BE2C (cell line): ENCODE data around the gene GRIA3.

ENCODE experiments used
- DNase-seq: peaks from one replicate; pipeline ENCODE4 v3.0.0-alpha.2; 2020
- H3K27me3 ChIP-seq: fragments of 250-450 bp; sonication (Bioruptor Pico); 2 replicates; pipeline ENCODE4 v1.5.1; 2020; ENCODE audit warnings: mild to moderate bottlenecking
- H3K36me3 ChIP-seq: fragments of 250-450 bp; sonication (Bioruptor Pico); 2 replicates; pipeline ENCODE4 v1.5.1; 2020; ENCODE audit warnings: mild to moderate bottlenecking
- H3K4me1 ChIP-seq: fragments of 250-450 bp; sonication (Bioruptor Pico); 2 replicates; pipeline ENCODE4 v1.5.1; 2020
- H3K4me3 ChIP-seq: 2 replicates; pipeline ENCODE4 v1.5.1; 2011; ENCODE audit warnings: low read depth, low read length
- H3K9me3 ChIP-seq: fragments of 250-450 bp; sonication (Bioruptor Pico); 2 replicates; pipeline ENCODE4 v1.5.1; 2020
- CTCF ChIP-seq: IDR thresholded peaks from 2 replicates; pipeline ENCODE4 v1.5.1; 2012; ENCODE audit warnings: mild to moderate bottlenecking, low read depth, low read length

Gene GRIA3

GRCh38 chrX:123186801-123187200 lies 2.7 kb downstream of the GRIA3 start:
- Histone ChIP-seq H3K9me3 (no peaks in the 10 kb centered on the region), H3K4me1 (no peaks in the 10 kb centered on the region), H3K36me3 (no peaks in the 10 kb centered on the region), H3K27me3 (no peaks in the 10 kb centered on the region), H3K4me3 (no peak overlapping the region)
- TF ChIP-seq CTCF = no peak
- no peak for DNase-seq

GRCh38 chrX:123188081-123188480 lies 4.0 kb downstream of the GRIA3 start:
- Histone ChIP-seq H3K27me3 (no peaks in the 10 kb centered on the region), H3K36me3 (no peaks in the 10 kb centered on the region), H3K4me3 (no peak overlapping the region), H3K4me1 (no peaks in the 10 kb centered on the region), H3K9me3 (no peaks in the 10 kb centered on the region)
- TF ChIP-seq CTCF = no peak
- no peak for DNase-seq

GRCh38 chrX:123189338-123189737 lies 5.3 kb downstream of the GRIA3 start:
- DNase-seq = no peak
- no peak overlapping the region for H3K4me3 ChIP-seq
- H3K9me3 ChIP-seq = no peaks in the 10 kb centered on the region
- no peaks in the 10 kb centered on the region for H3K4me1 ChIP-seq
- no peak for TF ChIP-seq CTCF
- no peaks in the 10 kb centered on the region for H3K36me3 ChIP-seq
- no peaks in the 10 kb centered on the region for H3K27me3 ChIP-seq

GRCh38 chrX:123190096-123190495 lies 6.0 kb downstream of the GRIA3 start:
- Histone ChIP-seq H3K4me3 (no peak overlapping the region), H3K9me3 (no peaks in the 10 kb centered on the region), H3K4me1 (no peaks in the 10 kb centered on the region), H3K27me3 (no peaks in the 10 kb centered on the region), H3K36me3 (no peaks in the 10 kb centered on the region)
- no peak for TF ChIP-seq CTCF
- no peak for DNase-seq

GRCh38 chrX:123193101-123193500 lies 9.0 kb downstream of the GRIA3 start:
- Histone ChIP-seq H3K4me3 (no peak overlapping the region), H3K36me3 (no peaks in the 10 kb centered on the region), H3K4me1 (no peaks in the 10 kb centered on the region), H3K27me3 (no peaks in the 10 kb centered on the region), H3K9me3 (no peaks in the 10 kb centered on the region)
- DNase-seq = no peak
- no peak for TF ChIP-seq CTCF

GRCh38 chrX:123199338-123199737 lies 15.3 kb downstream of the GRIA3 start:
- no peak for TF ChIP-seq CTCF
- H3K4me1 ChIP-seq = no peaks in the 10 kb centered on the region
- H3K36me3 ChIP-seq = no peaks in the 10 kb centered on the region
- H3K9me3 ChIP-seq = no peaks in the 10 kb centered on the region
- DNase-seq = no peak
- no peak overlapping the region for H3K4me3 ChIP-seq
- no peaks in the 10 kb centered on the region for H3K27me3 ChIP-seq
